ENCODE results near the gene PILRA. TPM values are rescaled to one million over a fixed set of nuclear protein-coding genes. Genes with fewer than 3 reads are reported as not detected.

PILRA gene
- total and polyA plus RNA-seq, 4 donors, result 1.5 to 3.5 (median 3.1) TPM

DNA sequence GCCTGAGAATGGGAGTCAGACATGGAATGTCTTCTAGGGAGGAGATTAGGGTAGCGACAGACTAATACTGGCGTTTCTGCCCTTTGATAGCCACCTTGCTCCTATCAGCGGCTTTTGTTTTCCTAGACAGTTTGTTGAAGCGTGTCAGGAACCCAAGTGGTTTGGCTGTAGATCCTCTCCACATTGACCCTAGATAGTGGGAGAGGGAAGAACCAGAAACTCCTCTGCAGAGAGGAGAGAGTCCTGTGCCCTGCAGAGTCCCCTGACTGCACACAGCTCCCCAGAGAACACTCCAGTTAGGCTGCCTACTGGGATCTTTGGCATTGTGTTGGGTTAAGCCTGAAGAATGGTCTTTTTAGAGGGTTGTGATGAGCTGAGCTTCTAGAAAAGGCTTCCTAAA is 58.8 kb downstream of the PILRA start:
- no peak for DNase-seq (ENCODE audit: low spot score)
- H3K9me3 ChIP-seq (ENCODE audit: control insufficient read depth in 4 of 4, low read length in 3 of 4), result no peaks in the 10 kb centered on the region
- peaks cover 7 to 14% (median 8%) of the 10 kb centered on the region in 4 donors for H3K36me3 ChIP-seq (ENCODE audit: control insufficient read depth in 4 of 4, insufficient read depth in 3 of 4, low read depth in 1 of 4, low read length in 3 of 4)
- H3K4me3 ChIP-seq (ENCODE audit: low read depth in 1 of 3, low read length in 3 of 3), result no peak overlapping the region
- H3K27me3 ChIP-seq (ENCODE audit: control insufficient read depth in 4 of 4, insufficient read depth in 4 of 4, low read length in 3 of 4), result no peaks in the 10 kb centered on the region
- TF ChIP-seq SP1 (IDR thresholded peaks at IDR 0.05) (no peak), FOXA1 (IDR thresholded peaks at IDR 0.05) (no peak), RXRA (IDR thresholded peaks at IDR 0.05) (no peak), RAD21 (IDR thresholded peaks at IDR 0.05) (no peak), REST (IDR thresholded peaks at IDR 0.05) (no peak), NR2F2 (IDR thresholded peaks at IDR 0.05) (no peak), FOXA2 (IDR thresholded peaks at IDR 0.05) (no peak), EGR1 (IDR thresholded peaks at IDR 0.05; ENCODE audit: low read depth in 2 of 2) (no peak), HNF4G (IDR thresholded peaks at IDR 0.05) (no peak)
- TF ChIP-seq, protein P1, sequence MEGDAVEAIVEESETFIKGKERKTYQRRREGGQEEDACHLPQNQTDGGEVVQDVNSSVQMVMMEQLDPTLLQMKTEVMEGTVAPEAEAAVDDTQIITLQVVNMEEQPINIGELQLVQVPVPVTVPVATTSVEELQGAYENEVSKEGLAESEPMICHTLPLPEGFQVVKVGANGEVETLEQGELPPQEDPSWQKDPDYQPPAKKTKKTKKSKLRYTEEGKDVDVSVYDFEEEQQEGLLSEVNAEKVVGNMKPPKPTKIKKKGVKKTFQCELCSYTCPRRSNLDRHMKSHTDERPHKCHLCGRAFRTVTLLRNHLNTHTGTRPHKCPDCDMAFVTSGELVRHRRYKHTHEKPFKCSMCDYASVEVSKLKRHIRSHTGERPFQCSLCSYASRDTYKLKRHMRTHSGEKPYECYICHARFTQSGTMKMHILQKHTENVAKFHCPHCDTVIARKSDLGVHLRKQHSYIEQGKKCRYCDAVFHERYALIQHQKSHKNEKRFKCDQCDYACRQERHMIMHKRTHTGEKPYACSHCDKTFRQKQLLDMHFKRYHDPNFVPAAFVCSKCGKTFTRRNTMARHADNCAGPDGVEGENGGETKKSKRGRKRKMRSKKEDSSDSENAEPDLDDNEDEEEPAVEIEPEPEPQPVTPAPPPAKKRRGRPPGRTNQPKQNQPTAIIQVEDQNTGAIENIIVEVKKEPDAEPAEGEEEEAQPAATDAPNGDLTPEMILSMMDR (IDR thresholded peaks at IDR 0.05; ENCODE audit: low read depth, low read length, missing input control), result no peak
- TF ChIP-seq, protein P2, sequence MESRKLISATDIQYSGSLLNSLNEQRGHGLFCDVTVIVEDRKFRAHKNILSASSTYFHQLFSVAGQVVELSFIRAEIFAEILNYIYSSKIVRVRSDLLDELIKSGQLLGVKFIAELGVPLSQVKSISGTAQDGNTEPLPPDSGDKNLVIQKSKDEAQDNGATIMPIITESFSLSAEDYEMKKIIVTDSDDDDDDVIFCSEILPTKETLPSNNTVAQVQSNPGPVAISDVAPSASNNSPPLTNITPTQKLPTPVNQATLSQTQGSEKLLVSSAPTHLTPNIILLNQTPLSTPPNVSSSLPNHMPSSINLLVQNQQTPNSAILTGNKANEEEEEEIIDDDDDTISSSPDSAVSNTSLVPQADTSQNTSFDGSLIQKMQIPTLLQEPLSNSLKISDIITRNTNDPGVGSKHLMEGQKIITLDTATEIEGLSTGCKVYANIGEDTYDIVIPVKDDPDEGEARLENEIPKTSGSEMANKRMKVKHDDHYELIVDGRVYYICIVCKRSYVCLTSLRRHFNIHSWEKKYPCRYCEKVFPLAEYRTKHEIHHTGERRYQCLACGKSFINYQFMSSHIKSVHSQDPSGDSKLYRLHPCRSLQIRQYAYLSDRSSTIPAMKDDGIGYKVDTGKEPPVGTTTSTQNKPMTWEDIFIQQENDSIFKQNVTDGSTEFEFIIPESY (IDR thresholded peaks at IDR 0.05), result no peak
- H3K4me1 ChIP-seq (ENCODE audit: control insufficient read depth in 4 of 4, insufficient read depth in 4 of 4, low read length in 3 of 4), result peaks cover 12 to 39% (median 29%) of the 10 kb centered on the region in 4 donors
- H3K9ac ChIP-seq (ENCODE audit: low read depth in 1 of 2, low read length in 2 of 2), result no peak overlapping the region
- 76% methylated on average over 4 of the region's 4 CpGs for WGBS
- H3K27ac ChIP-seq (ENCODE audit: low read depth in 1 of 2, low read length in 2 of 2), result peak overlapping the region in 1 of 2 donors; percentile 9

- WGBS, result 93% methylated on average over 21 of the region's 21 CpGs
- no peak overlapping the region for H3K9ac ChIP-seq (ENCODE audit: low read depth in 1 of 2, low read length in 2 of 2)
- H3K4me1 ChIP-seq (ENCODE audit: control insufficient read depth in 4 of 4, insufficient read depth in 4 of 4, low read length in 3 of 4), result peaks cover 11 to 39% (median 29%) of the 10 kb centered on the region in 4 donors
- H3K27ac ChIP-seq (ENCODE audit: low read depth in 1 of 2, low read length in 2 of 2), result no peak overlapping the region
- peaks cover 7 to 14% (median 8%) of the 10 kb centered on the region in 4 donors for H3K36me3 ChIP-seq (ENCODE audit: control insufficient read depth in 4 of 4, insufficient read depth in 3 of 4, low read depth in 1 of 4, low read length in 3 of 4)
- TF ChIP-seq HNF4A (conservative IDR thresholded peaks at IDR 0.05) (no peak), NR2F2 (IDR thresholded peaks at IDR 0.05) (no peak), HNF4G (IDR thresholded peaks at IDR 0.05) (no peak)
- H3K9me3 ChIP-seq (ENCODE audit: control insufficient read depth in 4 of 4, low read length in 3 of 4), result no peaks in the 10 kb centered on the region
- DNase-seq (ENCODE audit: low spot score), result no peak
- H3K27me3 ChIP-seq (ENCODE audit: control insufficient read depth in 4 of 4, insufficient read depth in 4 of 4, low read length in 3 of 4), result no peaks in the 10 kb centered on the region
- H3K4me3 ChIP-seq (ENCODE audit: low read depth in 1 of 3, low read length in 3 of 3), result no peak overlapping the region
These were observed 59.5 kb downstream of the PILRA start for GRCh38 chr7:100432621-100433275.
